ENCODE data around the gene NBPF14.
"Not testable (repeated sequence)": the region's sequence is repeated elsewhere in the genome, so short reads cannot be mapped to it uniquely, and the experiment has no call there.

GRCh38 chr1:148595911-148596310, at the start of gene NBPF14:
- not testable (repeated sequence) for TF ChIP-seq EZH2 (IDR thresholded peaks at IDR 0.05)
- TF ChIP-seq, protein P1, sequence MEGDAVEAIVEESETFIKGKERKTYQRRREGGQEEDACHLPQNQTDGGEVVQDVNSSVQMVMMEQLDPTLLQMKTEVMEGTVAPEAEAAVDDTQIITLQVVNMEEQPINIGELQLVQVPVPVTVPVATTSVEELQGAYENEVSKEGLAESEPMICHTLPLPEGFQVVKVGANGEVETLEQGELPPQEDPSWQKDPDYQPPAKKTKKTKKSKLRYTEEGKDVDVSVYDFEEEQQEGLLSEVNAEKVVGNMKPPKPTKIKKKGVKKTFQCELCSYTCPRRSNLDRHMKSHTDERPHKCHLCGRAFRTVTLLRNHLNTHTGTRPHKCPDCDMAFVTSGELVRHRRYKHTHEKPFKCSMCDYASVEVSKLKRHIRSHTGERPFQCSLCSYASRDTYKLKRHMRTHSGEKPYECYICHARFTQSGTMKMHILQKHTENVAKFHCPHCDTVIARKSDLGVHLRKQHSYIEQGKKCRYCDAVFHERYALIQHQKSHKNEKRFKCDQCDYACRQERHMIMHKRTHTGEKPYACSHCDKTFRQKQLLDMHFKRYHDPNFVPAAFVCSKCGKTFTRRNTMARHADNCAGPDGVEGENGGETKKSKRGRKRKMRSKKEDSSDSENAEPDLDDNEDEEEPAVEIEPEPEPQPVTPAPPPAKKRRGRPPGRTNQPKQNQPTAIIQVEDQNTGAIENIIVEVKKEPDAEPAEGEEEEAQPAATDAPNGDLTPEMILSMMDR (IDR thresholded peaks at IDR 0.05) = not testable (repeated sequence)
